ENCODE measurements around the gene TLE4.
A peak's percentile ranks its signal among the peaks of the same experiment; 100 is the strongest.

TLE4 gene

DNA sequence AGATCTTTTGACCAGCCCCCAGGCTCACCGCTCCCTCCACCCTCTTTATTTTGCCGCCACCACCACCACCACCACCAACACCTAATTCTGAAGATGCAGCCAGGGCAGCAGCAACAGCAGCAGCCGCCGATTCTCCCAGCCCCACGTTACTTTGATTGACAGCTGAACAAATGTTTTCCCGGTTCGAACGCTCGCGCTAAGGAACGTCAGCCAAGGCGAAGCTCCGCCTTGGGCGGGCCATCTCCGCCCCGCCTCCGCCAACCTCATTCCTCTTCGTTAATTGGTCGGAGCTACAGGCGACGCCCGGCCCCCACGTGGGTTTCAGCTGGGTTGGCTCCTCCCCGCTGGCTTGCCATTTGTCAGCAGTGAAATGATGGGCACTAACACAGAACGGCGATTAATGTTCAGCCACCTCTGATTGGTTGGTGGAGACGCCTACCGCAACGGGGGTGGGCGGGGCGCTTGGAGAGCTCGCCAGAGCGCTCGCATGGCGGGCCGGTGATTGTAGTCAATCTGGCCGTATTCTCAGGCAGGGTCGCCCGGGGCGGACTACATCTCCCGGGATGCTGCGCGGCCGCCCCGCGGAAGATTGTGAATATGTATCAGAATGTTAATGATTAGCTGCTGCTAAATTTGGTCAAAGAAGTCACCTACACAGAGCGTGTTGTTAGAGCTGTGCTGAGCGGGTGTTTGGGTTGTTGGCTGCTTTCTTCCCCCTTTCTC lies at the start of gene TLE4:
TLE4 (plus strand) TSS at position 657 of the 723 bp plus-strand sequence. CDS start 826 bp downstream, outside the sequence.
- peak; percentile 99 to 100 for DNase-seq

DNA sequence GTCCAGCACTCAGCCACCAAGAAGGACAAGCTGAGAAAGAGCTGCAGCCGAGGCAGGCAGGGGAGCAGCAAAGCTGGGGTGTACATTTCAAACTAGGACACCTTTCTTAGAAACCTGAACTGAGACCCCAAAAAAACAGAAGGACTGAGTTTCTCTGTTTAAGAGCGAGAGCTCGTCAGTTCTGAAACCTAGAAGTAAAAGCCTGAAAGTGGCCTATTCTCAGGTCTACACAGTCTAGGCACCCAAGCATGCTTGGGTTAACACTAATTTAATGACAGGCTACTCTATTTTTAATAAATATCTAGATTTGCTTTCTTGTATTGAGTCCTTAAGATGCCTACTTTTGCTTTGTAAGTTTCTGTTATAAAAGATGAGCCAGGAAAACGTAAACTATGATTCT lies 49.0 kb upstream of the TLE4 start:
- DNase-seq = no peak

DNA sequence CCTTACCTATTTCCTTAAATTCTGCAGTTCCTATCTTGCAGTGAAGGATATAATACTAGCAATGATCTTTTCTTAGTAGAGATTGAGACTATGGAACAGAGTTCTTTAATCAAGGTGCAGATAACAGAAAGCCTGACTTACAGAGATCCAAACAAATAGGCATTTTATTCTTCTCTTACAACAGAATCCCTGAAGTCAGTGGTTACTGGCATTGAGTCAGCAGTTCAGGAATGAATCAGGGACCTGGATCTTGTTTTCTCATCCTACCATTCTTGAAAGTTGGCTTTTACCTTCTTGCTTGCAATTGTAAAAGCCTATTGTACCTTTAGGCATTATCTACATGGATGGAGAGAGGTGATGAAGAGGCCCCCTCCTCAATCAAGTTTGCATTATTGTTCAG lies 47.5 kb upstream of the TLE4 start:
- no peak for DNase-seq

DNA sequence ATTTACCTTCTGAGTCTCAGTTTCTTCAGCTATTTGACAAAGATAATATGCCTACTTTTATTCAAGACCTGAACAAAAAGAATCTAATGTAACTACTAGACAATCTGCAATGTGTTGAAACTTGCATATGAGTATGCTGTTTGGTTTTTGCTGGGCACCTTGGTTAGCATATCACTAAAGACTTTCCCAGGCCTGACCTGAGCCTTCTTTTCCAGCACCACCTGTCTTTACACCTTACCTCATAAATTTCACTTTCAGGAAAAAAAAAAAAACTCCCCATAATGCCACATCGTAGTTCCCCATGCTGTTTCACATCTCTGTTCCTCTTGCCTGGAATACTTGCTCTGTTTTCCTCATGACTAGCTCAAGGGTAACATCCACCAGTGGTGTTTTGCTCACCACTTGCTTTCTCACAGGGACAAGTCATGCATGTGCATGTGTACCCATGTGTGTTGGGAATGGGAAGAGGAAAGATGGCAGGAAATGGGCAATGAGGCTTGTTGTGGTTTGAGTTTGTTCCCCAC lies 45.6 kb upstream of the TLE4 start:
- DNase-seq = no peak

DNA sequence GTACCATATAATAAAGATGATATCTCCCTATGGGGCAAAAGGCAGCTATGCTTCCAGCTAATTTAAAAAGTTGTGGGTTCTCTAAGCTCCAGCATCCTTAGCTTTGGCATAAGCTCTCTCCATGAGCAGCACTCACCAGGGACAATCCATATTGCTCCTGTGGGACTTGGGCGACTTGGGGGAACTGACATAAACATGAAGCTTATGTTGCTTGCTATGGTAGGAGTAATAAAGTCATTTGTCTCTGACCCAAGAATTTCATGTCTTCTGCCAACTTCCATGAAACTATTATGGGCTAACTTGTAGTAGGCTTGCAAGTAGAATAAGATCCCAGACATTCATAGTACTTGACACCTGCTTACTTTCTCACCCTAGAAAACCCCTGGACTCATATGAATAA lies 36.2 kb upstream of the TLE4 start:
- DNase-seq = no peak

DNA sequence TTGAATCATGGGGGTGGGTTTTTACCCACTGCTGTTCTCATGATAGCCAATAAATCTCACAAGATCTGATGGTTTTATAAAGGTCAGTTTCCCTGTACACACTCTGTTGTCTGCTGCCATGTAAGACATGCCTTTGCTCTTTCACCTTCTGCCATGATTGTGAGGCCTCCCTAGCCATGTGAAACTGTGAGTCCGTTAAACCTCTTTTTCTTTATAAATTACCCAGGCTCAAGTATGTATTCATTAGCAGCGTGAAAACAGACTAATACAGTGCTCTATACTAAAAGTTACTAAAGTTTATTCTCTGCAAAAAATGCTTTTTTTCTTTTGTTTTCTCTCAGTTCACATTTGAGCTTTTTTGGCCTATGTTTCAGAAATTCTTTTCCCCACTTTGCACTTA lies 33.9 kb upstream of the TLE4 start:
- no peak for DNase-seq

DNA sequence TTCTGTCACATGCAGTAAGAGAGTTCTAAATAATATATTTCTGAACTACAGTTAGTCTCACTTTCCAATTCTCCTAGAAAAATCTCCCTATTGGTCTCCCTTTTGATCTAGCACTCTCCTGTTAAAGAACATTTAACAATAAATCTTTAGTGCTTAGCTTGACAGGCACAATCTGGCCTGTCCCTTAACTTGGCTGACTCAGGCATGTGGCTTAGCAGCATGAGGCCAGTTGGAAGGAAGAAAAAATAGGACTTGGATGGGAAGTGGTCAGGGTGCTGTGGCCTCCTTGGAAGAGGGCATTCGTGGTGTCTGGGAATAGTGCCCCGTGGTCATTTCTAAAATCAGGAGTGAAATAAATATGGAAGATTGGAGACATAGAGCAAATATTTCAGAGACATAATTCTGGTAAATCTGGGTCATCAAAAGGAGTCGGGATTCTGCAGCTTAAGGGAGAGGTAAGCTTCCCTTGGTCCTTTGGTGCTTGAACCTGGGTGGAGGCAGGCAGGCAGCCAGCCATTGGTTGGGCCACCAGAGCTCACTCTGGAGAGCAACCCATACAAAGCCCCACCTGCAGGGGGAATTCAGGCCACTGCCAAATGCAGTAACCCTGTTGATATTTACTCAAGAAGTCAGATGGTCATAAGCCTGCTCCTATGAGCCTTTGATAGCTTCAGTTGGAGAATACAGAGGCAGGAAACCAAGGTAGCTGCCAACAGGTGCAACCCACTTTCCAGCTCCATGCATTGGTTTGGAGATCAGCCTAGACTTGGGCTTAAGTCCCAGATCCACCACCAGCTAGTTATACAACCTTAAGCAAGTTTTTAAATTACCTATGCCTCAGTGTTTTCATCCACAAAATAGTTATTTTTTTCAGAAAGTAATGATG lies 28.8 kb upstream of the TLE4 start:
- DNase-seq = no peak

DNA sequence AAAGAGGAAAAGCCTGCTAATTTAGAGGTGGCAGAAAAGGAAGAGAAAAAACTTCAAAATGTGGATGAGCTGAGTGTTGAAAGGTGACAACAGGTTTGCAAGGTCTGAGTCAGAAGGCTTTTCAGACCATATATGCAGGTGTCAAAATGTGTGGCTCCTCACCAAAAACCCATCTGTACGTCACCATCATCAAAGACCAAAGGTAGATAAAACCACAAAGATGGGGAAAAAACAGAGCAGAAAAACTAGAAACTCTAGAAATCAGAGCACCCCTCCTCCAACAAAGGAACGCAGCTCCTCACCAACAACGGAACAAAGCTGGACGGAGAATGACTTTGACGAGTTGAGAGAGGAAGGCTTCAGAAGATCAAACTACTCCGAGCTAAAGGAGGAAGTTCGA lies 27.4 kb upstream of the TLE4 start:
- peak in 1 of 2 experiments; percentile 19 for DNase-seq

DNA sequence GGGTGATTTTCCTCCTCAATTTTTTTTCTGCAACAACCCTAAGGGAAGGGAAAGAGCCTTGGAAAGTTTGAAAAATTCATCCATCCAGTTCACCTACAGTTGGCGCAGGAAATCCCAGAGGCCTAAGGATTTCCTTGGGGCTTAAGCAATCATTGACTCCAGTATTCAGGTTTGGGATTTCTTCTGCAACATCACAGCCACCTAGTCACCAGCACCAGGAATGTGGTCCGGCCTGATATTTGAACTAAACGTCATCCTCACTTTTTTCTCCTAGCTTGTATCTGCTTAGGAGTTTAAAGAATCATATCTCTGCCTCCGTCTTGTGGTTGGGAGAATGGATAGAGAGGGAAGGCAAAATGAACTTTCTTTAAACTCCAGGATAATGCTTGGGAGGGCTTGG lies 20.2 kb upstream of the TLE4 start:
- no peak for DNase-seq

DNA sequence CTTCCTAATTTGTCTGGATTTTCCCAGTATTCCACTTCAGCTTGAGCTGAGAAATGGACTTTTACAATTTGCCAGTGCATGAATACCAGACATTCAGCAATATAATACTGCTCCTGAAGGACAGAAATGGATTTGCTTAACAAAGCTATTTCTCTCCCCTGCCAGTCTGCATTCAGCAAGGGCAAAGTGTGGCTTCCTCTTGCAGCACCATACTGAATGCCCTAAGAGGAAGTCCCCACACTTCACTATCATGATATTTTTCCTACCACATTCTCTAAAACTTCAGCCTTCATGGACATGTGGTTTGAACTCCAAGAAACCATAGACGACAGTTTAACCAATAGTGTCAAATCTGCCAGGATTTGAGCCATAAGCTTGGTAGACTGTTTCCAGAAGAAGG lies 19.8 kb upstream of the TLE4 start:
- no peak for DNase-seq

DNA sequence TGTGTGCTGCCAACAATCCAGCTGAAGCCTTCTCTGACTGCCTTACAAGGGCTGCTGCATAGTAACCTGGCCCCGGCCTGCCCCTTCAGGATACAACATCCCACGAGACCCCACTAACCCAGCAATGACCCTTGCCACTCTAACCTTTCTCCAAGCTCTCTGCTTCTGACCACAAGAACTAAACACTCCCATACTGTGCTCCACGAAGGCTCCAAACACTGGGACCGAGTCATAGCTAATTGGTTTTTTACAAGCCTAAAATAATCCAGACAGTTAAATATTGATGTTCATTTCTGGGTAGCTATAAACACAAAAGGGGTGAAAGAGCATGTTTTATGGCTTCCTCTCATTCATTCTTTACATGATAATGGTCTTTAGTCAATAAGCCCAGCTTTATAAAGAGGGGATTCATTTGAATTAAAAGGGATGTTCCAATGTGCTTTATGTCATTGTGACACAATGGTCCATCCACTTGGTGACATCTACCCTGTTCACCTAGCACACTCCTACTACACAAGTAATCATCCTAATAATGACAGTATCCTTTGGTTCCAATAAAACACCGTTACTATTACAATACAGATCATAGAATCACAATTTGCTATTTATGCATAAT lies 16.2 kb upstream of the TLE4 start:
- DNase-seq = no peak

DNA sequence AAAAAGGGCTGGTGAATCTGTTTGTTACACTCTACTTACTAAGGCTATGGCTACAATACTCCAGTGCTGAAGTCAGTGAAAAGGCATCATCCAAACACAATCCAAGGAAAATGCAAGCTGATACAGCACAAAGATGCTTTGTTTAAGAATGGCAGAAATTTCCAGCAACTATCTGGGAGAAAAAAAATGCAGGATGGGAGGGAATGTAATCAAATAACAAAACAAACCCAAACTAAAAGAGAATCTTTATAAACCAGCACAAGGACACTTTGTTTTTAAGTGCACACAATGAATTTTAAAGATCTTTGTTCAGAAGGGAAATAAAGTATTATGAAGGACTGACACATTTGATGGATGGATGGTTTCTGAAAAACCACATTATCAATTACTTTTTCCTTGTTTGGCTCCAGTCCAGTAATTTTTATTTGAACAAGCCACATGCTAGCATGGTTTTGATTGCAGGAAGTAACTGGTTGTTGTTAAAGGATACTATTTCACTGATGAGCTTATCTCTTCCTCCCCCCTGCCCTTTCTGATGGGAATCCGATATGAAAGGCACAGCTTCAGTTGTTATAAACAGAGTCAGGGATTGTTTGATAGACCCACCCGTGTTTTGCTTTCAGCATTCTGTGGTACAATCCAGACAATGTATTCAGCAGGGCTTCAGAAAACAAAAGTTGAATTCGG lies 12.1 kb upstream of the TLE4 start:
- DNase-seq = no peak

DNA sequence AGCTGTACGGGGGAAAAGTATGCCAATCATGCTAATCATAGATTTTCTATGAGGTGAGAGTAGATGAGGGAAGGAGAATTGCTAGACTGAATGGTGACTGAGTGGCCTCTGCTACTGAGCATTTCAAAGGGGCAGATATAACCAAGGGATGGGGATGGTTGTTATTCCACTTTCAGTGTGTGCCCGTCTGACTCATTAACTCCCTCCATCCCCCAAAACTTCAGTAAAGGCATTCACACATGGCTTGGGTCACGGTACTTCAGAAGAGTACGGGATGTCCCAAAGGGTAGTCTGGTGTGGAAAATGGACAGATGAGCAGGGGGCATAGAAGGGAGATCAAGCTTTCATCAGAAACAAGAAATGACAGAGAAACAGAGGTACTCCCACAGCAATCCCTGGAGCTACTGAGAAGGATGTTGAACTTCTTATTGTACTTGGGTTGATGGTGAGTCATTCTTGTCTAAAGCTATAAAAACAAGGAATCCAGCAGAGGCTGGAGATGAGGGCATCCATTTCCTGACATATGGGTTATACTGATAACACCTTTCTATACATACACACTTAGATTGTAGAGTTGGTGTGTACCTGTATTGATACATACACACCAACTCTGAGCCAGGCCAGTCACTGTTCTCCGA lies 8.9 kb upstream of the TLE4 start:
- DNase-seq = no peak

DNA sequence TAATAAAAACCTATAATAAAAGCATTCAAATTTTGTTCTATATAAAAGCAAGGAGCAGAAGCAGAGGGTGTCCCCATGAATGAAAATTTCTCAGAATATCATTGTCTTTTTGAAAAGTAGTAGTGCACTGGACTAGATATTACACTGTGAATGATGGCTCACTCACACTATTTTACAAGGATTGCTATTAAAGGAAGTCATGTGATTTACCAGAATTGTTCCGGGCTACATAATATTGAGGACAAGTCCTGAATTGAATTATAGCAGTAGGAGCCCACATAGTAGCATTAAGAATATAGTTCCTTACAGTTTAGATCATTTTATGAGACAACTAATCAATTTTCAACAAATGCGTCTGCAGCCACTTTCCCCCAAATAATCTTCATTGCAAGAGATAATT lies 7.7 kb upstream of the TLE4 start:
- DNase-seq = no peak

DNA sequence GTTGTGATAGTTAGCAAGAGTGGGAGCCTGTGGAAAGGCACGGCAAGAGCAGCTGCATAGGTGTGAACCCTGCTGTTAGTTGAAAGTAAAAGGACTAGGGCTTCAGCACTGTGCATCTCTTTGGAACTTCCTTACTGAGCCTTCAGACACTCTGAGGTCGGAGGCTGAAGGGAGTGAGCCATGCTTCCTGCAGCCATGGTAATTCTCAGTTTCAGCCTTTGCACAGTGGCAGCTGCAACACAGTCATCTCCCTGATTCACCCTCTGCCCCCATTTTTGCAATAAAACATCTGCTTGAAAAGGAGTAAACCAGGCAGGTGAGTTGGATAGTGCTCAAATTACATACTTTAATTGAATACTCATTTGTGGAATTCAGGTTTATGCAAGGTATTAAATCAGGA lies 6.5 kb upstream of the TLE4 start:
- no peak for DNase-seq

DNA sequence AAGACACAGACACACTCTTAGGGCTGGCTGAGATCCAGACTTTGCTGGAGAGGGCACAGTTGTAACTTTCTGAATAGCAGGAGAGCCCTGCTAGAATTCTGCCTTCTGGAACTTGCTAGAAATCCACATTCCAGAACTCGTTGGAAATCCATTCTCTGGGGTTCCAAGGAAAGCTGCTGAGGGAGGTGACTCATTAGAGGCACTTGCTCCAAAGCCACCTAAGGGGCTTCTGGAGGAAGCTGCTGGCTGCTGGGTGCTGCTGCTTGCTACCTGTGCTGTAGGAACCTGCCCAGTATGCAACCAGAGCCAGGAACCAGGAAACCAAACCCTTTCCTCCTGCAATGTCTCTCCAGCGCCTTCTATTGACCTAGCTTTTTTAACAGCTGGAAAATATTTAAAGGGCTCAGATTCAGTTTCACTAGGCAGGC lies 4.1 kb upstream of the TLE4 start:
- no peak for DNase-seq

DNA sequence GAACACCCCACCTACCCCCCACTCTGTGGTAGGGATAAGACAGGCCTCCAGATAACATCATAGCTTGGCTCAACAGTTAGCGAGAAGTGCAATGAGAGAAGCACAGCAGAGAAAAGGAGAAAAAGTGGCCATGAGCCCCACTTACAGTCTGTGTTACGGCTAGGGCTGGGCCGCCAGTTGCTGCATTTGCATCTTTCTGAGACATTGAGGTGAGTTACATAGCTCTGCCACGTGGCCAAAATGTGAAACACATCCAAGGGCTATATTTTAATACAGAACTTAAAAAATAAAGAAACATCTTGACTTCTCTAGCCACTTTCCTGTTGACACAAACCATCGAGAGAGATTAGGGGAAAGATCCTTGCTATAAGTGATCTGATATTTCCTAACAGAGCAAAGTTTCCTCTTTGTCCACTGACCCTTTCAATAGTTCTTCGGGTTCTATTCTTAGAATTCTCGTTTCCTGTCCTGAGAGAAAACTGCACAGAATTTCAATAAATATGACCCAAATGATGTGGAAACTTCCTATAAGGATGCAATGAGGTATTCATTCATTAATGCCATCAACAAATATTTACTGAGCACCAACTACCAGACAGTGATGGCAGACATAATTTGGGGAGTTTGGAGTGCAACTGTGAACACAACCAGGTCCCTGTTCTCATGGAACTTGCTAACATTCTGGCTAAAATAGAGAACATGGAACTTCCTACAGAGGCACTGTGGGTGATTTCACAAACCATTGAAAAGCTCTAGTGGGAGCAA lies 3.2 kb upstream of the TLE4 start:
- DNase-seq = no peak

DNA sequence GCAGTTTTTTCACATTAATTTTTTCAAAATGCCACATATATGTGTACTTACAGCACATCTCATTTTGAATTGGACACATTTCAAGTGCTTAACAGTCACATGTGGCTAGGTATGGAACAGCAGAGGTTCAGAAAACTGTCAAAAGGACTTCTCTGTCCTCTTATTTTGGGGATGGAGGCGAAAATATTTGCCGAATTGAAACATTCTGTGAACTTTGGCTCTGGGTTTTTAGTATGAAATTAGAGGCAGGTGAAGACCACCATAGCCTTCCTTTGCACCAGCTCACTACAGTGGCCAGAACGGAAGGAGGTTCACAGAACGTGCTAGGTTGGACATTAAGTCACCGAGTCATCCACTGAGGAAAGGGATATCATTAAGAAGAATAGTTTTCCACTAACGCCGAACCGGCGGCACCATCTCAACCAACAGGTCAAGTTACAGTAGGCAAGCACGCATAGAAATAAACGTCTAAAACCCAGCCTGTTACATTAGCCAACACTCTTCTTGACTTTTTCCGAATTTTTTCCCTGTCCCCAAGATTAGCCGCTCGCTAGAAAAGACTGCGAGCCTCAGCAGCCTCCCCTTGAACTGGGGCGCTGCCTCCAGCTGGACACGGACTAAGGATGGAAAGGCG lies 1.8 kb upstream of the TLE4 start:
- no peak for DNase-seq

DNA sequence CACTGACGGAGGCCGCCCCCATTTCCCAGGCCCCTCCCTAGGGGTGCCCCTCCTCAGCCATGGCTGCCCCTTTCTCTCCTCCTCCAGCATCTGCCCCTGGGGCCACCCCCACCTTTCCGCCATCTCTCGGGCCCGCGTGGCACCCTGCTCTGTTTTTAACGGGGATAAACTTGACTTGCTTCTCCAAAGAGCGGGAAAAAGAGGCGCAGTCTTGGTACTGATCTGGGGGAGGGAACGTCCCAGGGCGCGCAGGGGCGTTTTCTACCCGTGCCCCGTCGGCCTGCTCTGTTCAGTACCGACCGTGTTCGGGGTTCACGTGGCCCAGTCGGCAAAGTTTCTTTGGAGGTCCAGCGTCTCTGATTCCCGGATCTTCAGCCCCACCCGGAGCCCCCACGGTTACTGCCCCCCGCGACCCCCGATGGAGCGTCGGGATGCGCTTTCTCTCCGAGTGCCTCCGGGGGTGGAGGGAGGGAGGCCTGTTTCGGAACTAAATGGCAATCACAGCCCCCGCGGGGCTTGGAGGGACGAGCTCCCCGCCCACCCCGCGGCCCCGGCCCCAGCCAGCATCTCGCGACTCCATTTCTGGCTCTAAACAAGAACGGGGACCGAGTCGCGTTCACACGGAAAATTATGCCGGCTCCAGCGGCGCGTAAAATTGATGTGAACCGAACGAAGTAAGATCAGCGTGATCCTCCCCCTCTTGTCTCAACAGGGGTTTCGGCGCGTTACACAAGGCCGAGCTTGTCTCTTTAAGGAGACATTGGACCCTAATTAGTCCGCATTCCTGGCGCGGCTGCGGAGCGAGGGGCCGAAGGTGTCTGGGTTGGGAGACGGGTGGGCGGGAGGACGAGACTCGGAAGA lies 1.1 kb upstream of the TLE4 start:
- DNase-seq = peak; percentile 29 to 33

DNA sequence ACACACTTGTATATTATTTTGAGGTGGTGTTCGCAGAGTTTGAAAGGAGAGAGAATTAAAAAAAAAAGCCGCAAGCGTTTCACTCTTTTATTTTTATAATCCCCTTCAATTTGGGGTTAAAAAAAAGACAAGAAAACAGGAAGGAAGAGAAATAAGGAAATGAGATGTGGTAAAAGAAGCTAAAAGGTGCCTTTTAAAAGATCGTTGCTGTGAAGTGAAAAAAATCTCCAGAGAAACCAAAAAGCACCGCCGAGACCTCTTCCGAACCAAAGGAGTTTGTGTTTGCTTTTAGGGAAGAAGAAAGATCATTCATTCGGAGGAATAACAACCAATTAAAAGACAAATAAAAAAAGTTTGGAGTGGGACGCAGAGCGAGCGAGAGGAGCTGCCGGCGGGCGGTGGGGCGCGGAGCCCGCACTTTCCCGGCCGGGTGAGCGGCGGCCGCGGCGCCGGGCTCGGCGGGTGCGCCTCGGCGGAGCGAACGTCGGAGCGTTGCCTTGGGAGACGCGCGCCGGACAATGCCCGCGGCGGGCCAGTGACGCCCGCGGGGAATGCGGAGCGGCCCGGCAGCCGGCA lies 355 bp downstream of the TLE4 start:
- no peak for DNase-seq
